ENCODE measurements around the gene TMEM208.

- TF ChIP-seq CTCF (IDR thresholded peaks at IDR 0.05; ENCODE audit: poor library complexity) (no peak), EZH2 (IDR thresholded peaks at IDR 0.05; ENCODE audit: borderline replicate concordance) (no peak)
Measured at GRCh38 chr16:67275321-67275720, 48.4 kb downstream of the TMEM208 start.

Measured in hepatocyte (in vitro differentiated cells).